ENCODE data around the gene TRIP4.
A peak's percentile ranks its signal among the peaks of the same experiment; 100 is the strongest.
"Not testable (repeated sequence)": the region's sequence is repeated elsewhere in the genome, so short reads cannot be mapped to it uniquely, and the experiment has no call there.

The TRIP4 gene

DNA sequence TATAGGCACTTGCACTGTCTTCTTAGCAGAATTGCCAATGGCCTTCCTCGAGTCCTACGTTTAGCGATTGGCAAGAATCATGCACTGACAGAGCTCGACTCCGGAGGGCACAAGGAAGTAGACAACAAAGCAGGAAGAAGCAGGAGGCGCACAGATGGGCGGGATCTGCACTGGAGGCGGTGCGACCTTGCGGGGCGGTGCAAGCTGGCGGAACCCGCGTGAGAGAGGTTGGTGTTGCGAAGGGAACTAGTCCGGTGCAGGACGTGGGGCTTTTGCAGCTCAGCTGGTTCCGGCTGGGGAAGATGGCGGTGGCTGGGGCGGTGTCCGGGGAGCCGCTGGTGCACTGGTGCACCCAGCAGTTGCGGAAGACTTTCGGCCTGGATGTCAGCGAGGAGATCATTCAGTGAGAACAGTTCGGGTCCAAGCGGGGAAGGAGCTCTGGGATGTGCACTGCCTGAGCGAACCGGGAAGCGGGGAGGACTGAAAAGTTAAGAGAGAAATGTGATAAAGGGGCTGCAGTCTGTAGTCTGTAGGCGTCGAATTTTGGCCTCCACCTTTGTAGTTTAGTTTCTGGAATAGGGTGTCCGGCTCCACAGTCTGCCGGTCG lies at the start of gene TRIP4:
Gene TRIP4, plus strand, starts transcription at position 275 of the 607 bp plus-strand sequence. Its CDS starts 28 bp downstream, at position 303.
- peak in 1 of 3 experiments; percentile 8 for TF ChIP-seq CTCF (IDR thresholded peaks at IDR 0.05; ENCODE audit: unreplicated experiment in 3 of 3)
- Mint-ChIP-seq H3K9me3 (no peaks in the 10 kb centered on the region), H3K36me3 (ENCODE audit: low read depth) (peaks cover 10% of the 10 kb centered on the region), H3K27ac (peak within 1 kb of the TSS; percentile 84 to 93 (median 93)), H3K4me1 (peaks cover 17% of the 10 kb centered on the region), H3K27me3 (ENCODE audit: low read depth) (no peaks in the 10 kb centered on the region), H3K4me3 (peak within 1 kb of the TSS; percentile 96 to 98 (median 97))

- peaks cover 25% of the 10 kb centered on the region for H3K36me3 Mint-ChIP-seq (ENCODE audit: low read depth)
- peaks cover 5% of the 10 kb centered on the region for H3K4me1 Mint-ChIP-seq
- no peak for TF ChIP-seq CTCF (IDR thresholded peaks at IDR 0.05; ENCODE audit: unreplicated experiment in 3 of 3)
- H3K9me3 Mint-ChIP-seq, result no peaks in the 10 kb centered on the region
- H3K27me3 Mint-ChIP-seq (ENCODE audit: low read depth), result no peaks in the 10 kb centered on the region
- H3K4me3 Mint-ChIP-seq, result no peak overlapping the region
- no peak overlapping the region for H3K27ac Mint-ChIP-seq
These were observed 47.3 kb upstream of the TRIP4 start for GRCh38 chr15:64340355-64340754.

- TF ChIP-seq CTCF (IDR thresholded peaks at IDR 0.05; ENCODE audit: unreplicated experiment in 3 of 3), result no peak
- no peak overlapping the region for H3K27ac Mint-ChIP-seq
- no peaks in the 10 kb centered on the region for H3K27me3 Mint-ChIP-seq (ENCODE audit: low read depth)
- H3K4me3 Mint-ChIP-seq, result no peak overlapping the region
- peaks cover 30% of the 10 kb centered on the region for H3K36me3 Mint-ChIP-seq (ENCODE audit: low read depth)
- peaks cover 5% of the 10 kb centered on the region for H3K4me1 Mint-ChIP-seq
- H3K9me3 Mint-ChIP-seq, result no peaks in the 10 kb centered on the region
These were observed 45.7 kb upstream of the TRIP4 start for GRCh38 chr15:64341961-64342360.

- H3K4me1 Mint-ChIP-seq, result peaks cover 5% of the 10 kb centered on the region
- TF ChIP-seq CTCF (IDR thresholded peaks at IDR 0.05; ENCODE audit: unreplicated experiment in 3 of 3), result no peak
These were observed 44.4 kb upstream of the TRIP4 start for GRCh38 chr15:64343222-64343621.

DNA sequence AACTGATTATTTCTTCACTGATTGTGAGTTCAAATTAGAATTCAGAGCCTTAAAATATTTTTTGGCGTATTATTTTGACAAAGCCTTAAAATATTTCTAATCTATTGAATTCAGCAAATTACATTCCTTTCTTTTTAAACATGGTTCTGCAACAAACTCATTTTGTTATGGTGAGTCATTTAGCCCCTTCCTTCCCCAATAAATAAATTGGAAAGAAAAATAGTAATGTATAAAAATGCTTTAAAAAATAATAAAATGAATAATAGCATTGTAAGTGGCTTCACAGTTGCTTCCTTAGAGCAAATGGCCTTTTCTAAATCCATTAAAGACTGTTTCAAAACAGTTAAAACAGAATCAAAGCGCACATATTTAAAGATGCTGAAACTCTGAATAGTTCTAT lies 43.8 kb upstream of the TRIP4 start:
- H3K36me3 Mint-ChIP-seq (ENCODE audit: low read depth), result peaks cover 35% of the 10 kb centered on the region
- H3K9me3 Mint-ChIP-seq, result no peaks in the 10 kb centered on the region
- peaks cover 5% of the 10 kb centered on the region for H3K4me1 Mint-ChIP-seq
- no peaks in the 10 kb centered on the region for H3K27me3 Mint-ChIP-seq (ENCODE audit: low read depth)
- H3K4me3 Mint-ChIP-seq, result no peak overlapping the region
- H3K27ac Mint-ChIP-seq, result no peak overlapping the region
- TF ChIP-seq CTCF (IDR thresholded peaks at IDR 0.05; ENCODE audit: unreplicated experiment in 3 of 3), result no peak

More at GRCh38 chr15:64343222-64343621, 44.4 kb upstream of the TRIP4 start:
- Mint-ChIP-seq H3K27ac (no peak overlapping the region), H3K4me3 (no peak overlapping the region), H3K36me3 (ENCODE audit: low read depth) (peaks cover 37% of the 10 kb centered on the region), H3K27me3 (ENCODE audit: low read depth) (no peaks in the 10 kb centered on the region), H3K9me3 (no peaks in the 10 kb centered on the region)

DNA sequence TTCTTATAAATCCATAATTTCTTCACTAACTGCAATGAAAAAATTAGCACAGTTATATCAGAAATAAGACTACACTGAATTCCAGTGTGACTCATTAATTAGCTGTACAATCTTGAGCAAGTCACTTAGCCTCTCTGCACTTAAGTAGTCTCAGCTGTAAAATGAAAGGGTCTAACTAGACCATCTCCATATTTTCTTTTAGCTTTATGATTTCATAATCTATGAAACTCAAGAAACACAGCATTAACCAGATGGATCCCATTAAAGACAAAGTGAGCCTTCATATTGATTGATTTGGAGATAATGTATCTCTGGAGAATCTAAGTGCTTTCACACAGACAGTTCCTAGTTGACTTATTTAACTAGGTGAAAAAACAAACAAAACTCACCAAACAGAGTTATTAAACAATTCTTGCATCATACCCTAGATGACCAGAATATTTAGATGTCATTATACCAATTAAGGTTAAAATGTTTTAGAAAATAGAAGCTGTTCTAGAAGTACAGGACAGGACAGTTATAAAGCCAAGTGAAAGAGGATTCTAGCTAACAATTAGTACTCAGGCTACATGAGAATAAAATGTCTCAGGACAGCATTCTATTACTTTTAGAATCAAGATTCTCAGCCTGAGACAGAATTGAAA lies 42.9 kb upstream of the TRIP4 start:
- TF ChIP-seq CTCF (IDR thresholded peaks at IDR 0.05; ENCODE audit: unreplicated experiment in 3 of 3), result no peak
- no peak overlapping the region for H3K27ac Mint-ChIP-seq
- H3K4me1 Mint-ChIP-seq, result peaks cover 5% of the 10 kb centered on the region
- peaks cover 37% of the 10 kb centered on the region for H3K36me3 Mint-ChIP-seq (ENCODE audit: low read depth)
- H3K9me3 Mint-ChIP-seq, result no peaks in the 10 kb centered on the region
- no peak overlapping the region for H3K4me3 Mint-ChIP-seq
- no peaks in the 10 kb centered on the region for H3K27me3 Mint-ChIP-seq (ENCODE audit: low read depth)

DNA sequence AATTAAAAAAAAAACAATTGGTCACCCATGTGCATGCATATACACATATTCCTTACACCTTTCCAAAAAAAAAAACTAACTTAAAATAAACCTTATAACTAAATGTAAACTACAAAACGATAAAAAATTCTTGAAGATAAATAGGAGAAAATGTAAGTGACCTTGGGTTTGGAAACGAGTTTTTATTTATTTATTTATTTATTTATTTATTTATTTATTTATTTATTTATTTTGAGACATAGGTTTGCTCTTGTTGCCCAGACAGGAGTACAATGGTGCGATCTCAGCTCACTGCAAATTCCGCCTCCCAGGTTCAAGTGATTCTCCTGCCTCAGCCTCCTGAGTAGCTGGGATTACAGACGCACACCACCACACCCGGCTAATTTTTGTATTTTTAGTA lies 41.4 kb upstream of the TRIP4 start:
- H3K4me3 Mint-ChIP-seq; H3K9me3 Mint-ChIP-seq; H3K27me3 Mint-ChIP-seq (ENCODE audit: low read depth); H3K27ac Mint-ChIP-seq: not testable (repeated sequence)
- H3K36me3 Mint-ChIP-seq (ENCODE audit: low read depth), result peaks cover 32% of the 10 kb centered on the region
- peaks cover 11% of the 10 kb centered on the region for H3K4me1 Mint-ChIP-seq

Measured in nephron (organoid).